Erythroblast (primary cell): ENCODE measurements around the gene MMAA.

Experiments used
- GATA1 ChIP-seq: IDR thresholded peaks from 2 replicates; pipeline ENCODE4 v1.6.1; 2011; ENCODE audit warnings: low read depth, mild to moderate bottlenecking, control low read depth, low read length, moderate library complexity
- POLR2A ChIP-seq: IDR thresholded peaks from 2 replicates; pipeline ENCODE4 v1.6.1; 2011; ENCODE audit warnings: mild to moderate bottlenecking, low read length

DNA sequence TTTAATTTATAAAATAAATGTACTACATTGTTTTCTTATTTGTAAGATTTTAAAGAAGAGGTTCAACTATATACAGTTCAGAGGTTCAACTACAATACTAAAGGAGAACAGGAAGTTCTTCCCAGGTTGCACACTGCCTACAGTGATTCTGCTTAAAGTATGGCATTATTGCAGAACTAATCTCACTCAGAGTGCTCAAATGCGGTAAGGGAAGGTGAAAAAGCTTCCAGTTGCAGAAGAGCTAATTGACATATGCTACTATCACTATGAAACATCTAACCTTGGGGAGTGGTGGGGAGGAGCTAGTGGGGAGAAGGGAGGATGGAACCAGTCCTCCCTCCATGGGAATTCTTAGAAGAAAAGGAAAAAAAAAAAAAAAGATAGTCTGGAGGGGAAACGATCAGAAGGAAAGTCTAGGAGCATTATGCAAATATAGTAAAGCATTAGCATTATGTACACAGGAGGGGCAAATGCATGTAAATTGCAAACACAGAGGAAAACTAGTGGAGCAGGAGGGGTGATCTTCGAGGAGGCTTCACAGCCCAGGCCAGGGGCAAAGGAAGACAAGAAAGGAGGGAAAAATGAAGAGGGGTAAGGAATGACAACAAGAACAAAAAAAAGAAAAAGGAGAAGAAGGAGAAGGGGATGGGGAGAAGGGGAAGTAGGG, 32.0 kb upstream of the MMAA start:
- TF ChIP-seq GATA1 = no peak
- no peak for TF ChIP-seq POLR2A
